Kidney (tissue), 14 donors: Measurements from ENCODE around the gene ZMPSTE24. TPM values are rescaled to one million over a fixed set of nuclear protein-coding genes. Genes with fewer than 3 reads are reported as not detected.
"Not testable (repeated sequence)": the region's sequence is repeated elsewhere in the genome, so short reads cannot be mapped to it uniquely, and the experiment has no call there.

Experiments used
- DNase-seq, 5 donors: peaks; one replicate each; pipeline ENCODE4 v3.0.0-alpha.2; 2013 to 2020
- FAIRE-seq: peaks from 2 replicates; lab custom pipeline; 2012; peaks lifted over from hg19 to GRCh38; lab: Jason Lieb, UNC
- H3K27ac ChIP-seq, 2 donors: one replicate each; pipeline ENCODE4 v1.7.0; 2013; ENCODE audit warnings: low read depth in 2 of 2, low read length in 2 of 2, inconsistent platforms in 1 of 2
- H3K27me3 ChIP-seq: one replicate; pipeline ENCODE4 v1.7.1; 2013; ENCODE audit warnings: low read length, inconsistent platforms; ENCODE audit not compliant: control insufficient read depth, insufficient read depth
- H3K36me3 ChIP-seq, 3 donors: one replicate each; pipeline versions ENCODE4 v1.7.0 to v1.7.1; 2013; ENCODE audit warnings: low read length in 3 of 3, control low read depth in 1 of 3, inconsistent platforms in 1 of 3; ENCODE audit not compliant: insufficient read depth in 3 of 3, control insufficient read depth in 2 of 3
- H3K4me1 ChIP-seq, 3 donors: one replicate each; pipeline versions ENCODE4 v1.7.0 to v1.7.1; 2013; ENCODE audit warnings: low read length in 3 of 3, inconsistent platforms in 1 of 3, low read depth in 1 of 3; ENCODE audit not compliant: control insufficient read depth in 2 of 3, insufficient read depth in 2 of 3
- H3K4me3 ChIP-seq, 3 donors: one replicate each; pipeline versions ENCODE4 v1.7.0 to v1.8.1; 2013; ENCODE audit warnings: low read length in 3 of 3, control low read depth in 1 of 3, inconsistent platforms in 1 of 3
- H3K9ac ChIP-seq, 3 donors: one replicate each; pipeline versions ENCODE4 v1.7.0 to v1.7.1; 2013; ENCODE audit warnings: low read length in 3 of 3, control low read depth in 1 of 3, inconsistent platforms in 1 of 3
- H3K9me3 ChIP-seq, 3 donors: one replicate each; pipeline versions ENCODE4 v1.7.0 to v1.7.1; 2013; ENCODE audit warnings: low read length in 3 of 3, control low read depth in 1 of 3, inconsistent platforms in 1 of 3; ENCODE audit not compliant: control insufficient read depth in 2 of 3, insufficient read depth in 1 of 3
- CTCF ChIP-seq: IDR thresholded peaks from 3 replicates; pipeline ENCODE4 v1.5.1; 2012; ENCODE audit warnings: mild to moderate bottlenecking, moderate library complexity, borderline replicate concordance; ENCODE audit not compliant: insufficient read depth; ENCODE audit errors: extremely low read depth
- intact Hi-C: fragments of 100-400 bp; cut with DNase I; formaldehyde crosslinking; loops from one replicate; pipeline ENCODE4 v1.11.1; 2022
- polyA plus RNA-seq: library from polyadenylated mRNA; stranded (reverse); fragments of 350-450 nt; fragmentation: Illumina TruSeq; extraction: RNeasy Lipid Tissue Mini Kit (QIAGEN cat#74804); gene quantifications from one replicate; pipeline ENCODE4 v1.2.3, GENCODE V29; 2014; ENCODE audit warnings: low read depth, low replicate concordance; ENCODE audit not compliant: insufficient read depth
- total RNA-seq: library from RNA; stranded (reverse); fragmentation: NEBNext Ultra II Directional; extraction: Animal tissue kit (Norgen Biotek cat#: 25700); gene quantifications from one replicate; pipeline ENCODE4 v1.2.1, GENCODE V29; 2021
- donor health status: control.
- donor health status: control.
- donor health status: control.
- donor health status: control.
- donor health status: control.
- donor health status: DM: yes; HTN: yes; CAD: no.
- donor health status: Normal renal cell carcinoma (clear cell type).

The ZMPSTE24 gene
- total and polyA plus RNA-seq, 2 donors from 2014 or later: 31.2 to 42.6 TPM

DNA sequence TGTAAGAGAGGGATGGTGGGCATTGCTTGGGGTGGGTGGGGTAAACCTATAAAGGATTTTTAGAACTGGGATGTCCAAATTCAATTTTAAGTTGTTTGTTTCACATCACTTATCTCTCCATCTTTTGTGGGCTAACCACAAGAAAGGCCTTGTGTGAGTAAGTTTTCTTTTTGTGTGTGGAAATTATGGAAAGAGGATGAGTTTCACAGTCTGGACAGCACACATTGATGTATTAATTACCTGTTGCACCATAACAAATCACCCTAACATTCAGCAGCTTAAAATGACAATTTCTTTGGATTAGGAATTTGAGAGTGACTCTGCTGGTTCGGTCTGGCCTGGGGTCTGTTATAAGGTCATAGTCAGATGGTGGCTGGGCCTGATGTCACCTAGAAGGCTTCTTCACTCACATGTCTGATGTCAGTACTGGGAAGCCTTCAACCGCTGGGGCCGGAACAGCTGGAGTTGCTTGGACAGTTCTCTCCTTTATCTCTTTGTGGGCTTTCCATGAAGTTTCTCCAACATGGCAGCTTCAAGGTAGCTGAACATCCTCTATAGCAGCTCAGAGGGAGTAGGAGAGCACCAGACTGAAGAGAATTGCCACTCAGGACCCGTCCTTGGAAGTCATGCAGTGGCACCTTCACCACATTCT, 61.1 kb downstream of the ZMPSTE24 start:
- FAIRE-seq: no peak
- H3K27me3 ChIP-seq: no peaks in the 10 kb centered on the region
- TF ChIP-seq CTCF: no peak
- intact Hi-C loops: no loop called here
- DNase-seq: no peak
- no peaks in the 10 kb centered on the region for H3K36me3 ChIP-seq
- H3K4me1 ChIP-seq: peaks cover 0 to 10% (median 0%) of the 10 kb centered on the region in 3 donors
- no peak overlapping the region for H3K4me3 ChIP-seq
- no peak overlapping the region for H3K27ac ChIP-seq
- H3K9me3 ChIP-seq: no peaks in the 10 kb centered on the region
- no peak overlapping the region for H3K9ac ChIP-seq

GRCh38 chr1:40331403-40331802, 73.4 kb downstream of the ZMPSTE24 start:
- FAIRE-seq, H3K9me3 ChIP-seq, H3K27ac ChIP-seq, H3K4me3 ChIP-seq, H3K9ac ChIP-seq, H3K36me3 ChIP-seq, DNase-seq, H3K27me3 ChIP-seq, H3K4me1 ChIP-seq: not testable (repeated sequence)
- intact Hi-C loops: loop anchor here (10.0 kb wide), 1 partner anchor 197 kb away; no protein-coding TSS in a partner anchor

- FAIRE-seq (no peak), DNase-seq (no peak)
- H3K9me3 ChIP-seq: no peaks in the 10 kb centered on the region
- no peak overlapping the region for H3K27ac ChIP-seq
- no peaks in the 10 kb centered on the region for H3K27me3 ChIP-seq
- H3K9ac ChIP-seq: no peak overlapping the region
- TF ChIP-seq CTCF: no peak
- H3K36me3 ChIP-seq: no peaks in the 10 kb centered on the region
- H3K4me3 ChIP-seq: no peak overlapping the region
- intact Hi-C loops: loop anchor here (10.0 kb wide), 1 partner anchor 198 kb away; no protein-coding TSS in a partner anchor
- no peaks in the 10 kb centered on the region for H3K4me1 ChIP-seq
Measured at GRCh38 chr1:40332695-40333094, 74.7 kb downstream of the ZMPSTE24 start.

- no peaks in the 10 kb centered on the region for H3K36me3 ChIP-seq
- no peaks in the 10 kb centered on the region for H3K27me3 ChIP-seq
- no peaks in the 10 kb centered on the region for H3K9me3 ChIP-seq
- no peak overlapping the region for H3K4me3 ChIP-seq
- TF ChIP-seq CTCF: no peak
- no peak for FAIRE-seq
- no peak overlapping the region for H3K9ac ChIP-seq
- peaks cover 0 to 2% (median 0%) of the 10 kb centered on the region in 3 donors for H3K4me1 ChIP-seq
- intact Hi-C loops: loop anchor here (10.0 kb wide), 1 partner anchor 203 kb away; no protein-coding TSS in a partner anchor
- no peak for DNase-seq
- no peak overlapping the region for H3K27ac ChIP-seq
Measured at GRCh38 chr1:40337443-40337842, 79.4 kb downstream of the ZMPSTE24 start.
